ENCODE data around the gene PRR13.
A peak's percentile ranks its signal among the peaks of the same experiment; 100 is the strongest.
"Not testable (repeated sequence)": the region's sequence is repeated elsewhere in the genome, so short reads cannot be mapped to it uniquely, and the experiment has no call there.

PRR13 gene, protein sequence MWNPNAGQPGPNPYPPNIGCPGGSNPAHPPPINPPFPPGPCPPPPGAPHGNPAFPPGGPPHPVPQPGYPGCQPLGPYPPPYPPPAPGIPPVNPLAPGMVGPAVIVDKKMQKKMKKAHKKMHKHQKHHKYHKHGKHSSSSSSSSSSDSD

DNA sequence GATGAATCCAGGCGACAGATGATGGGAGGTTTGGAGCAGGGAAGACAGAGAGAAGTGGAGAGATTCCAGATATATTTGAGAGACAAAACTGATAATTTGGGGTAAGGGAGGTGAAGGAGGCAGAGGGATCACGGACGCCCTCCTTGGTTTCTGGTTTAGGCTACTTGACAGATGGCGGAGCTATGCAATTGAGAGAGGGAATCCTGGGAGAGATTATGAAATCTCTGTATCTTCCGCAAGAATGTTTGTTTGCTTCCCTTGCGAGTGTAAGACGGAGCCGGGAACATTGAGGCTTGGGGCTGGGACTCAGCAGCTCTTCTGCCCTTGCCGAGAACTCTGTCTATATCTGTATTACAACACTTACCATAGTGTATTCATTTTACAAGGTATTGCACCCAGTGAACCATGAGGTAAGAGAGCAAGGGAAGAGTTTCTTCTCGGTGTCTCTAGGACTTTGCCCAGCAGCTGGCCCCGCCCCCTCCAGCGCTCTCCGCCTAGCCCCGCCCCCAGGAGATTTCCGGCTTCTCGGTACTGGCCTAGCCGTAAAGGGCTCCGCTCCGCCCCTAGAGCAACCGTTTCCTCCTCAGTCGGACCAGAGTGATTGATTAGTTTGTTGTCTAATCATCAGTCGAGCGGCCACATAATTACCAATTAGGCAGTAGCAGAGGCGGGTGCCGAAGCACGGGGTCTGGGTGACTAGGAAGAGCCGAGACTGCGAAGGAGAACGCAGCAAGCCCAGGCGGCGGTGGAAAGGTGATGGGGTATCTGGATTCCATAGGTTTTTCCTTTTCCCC, at the start of gene PRR13:
TSS of gene PRR13 (plus strand) at position 695 of the 794 bp plus-strand sequence. CDS start 981 bp downstream, outside the sequence.
- H3K4me3 ChIP-seq (ENCODE audit: low read length), result peak within 1 kb of the TSS; percentile 73

DNA sequence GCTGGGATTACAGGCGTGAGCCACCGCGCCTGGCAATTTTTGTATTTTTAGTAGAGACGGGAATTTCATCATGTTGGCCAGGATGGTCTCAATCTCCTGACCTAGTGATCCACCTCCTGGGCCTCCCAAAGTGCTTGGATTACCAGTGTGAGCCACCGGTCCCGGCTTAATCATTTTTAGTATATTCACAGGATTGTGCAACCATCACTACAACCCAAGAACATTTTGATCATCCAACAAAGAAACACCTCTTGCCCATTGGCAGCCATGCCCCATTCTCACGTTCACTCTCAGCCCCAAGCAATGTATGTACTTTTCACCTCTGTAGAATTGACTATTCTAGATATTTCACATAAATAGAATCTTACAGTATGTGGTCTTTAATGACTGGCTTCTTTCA, 41.6 kb upstream of the PRR13 start:
- no peak for TF ChIP-seq ZNF274 (IDR thresholded peaks at IDR 0.05; ENCODE audit: low read depth, low read length)
- no peak overlapping the region for H3K4me3 ChIP-seq (ENCODE audit: low read length)

More for the DNA sequence above, at the start of gene PRR13:
- TF ChIP-seq ZNF274 (IDR thresholded peaks at IDR 0.05; ENCODE audit: low read depth, low read length), result no peak

DNA sequence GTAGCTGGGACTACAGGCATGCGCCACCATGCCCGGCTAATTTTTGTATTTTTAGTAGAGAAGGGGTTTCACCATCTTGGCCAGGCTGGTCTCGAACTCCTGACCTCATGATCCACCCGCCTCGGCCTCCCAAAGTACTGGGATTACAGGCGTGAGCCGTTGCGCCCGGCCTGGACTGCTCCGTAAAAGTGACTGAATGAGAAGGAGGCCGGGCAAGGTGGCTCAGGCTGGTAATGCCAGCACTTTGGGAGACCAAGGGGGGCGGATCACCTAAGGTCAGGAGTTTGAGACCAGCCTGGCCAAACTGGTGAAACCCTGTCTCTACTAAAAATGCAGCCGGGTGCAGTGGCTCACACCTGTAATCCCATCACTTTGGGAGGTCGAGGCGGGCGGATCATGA, 39.2 kb upstream of the PRR13 start:
- not testable (repeated sequence) for H3K4me3 ChIP-seq (ENCODE audit: low read length)

DNA sequence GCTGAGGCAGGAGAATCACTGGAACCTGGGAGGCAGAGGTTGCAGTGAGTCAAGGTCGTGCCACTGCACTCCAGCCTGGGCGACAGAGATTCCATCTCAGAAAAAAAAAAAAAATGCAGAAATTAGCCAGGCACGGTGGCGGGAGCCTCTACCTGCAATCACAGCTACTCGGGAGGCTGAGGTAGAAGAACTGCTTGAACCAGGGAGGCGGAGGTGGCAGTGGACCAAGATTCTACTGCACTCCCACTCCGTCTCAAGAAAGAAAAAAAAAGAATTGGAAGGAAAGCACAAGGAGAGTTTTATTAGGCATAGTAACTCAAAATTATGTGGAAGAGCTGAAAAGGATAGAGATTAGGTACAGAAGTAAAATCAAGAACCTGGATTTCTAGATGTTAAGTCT, 38.7 kb upstream of the PRR13 start:
- no peak overlapping the region for H3K4me3 ChIP-seq (ENCODE audit: low read length)
- no peak for TF ChIP-seq ZNF274 (IDR thresholded peaks at IDR 0.05; ENCODE audit: low read depth, low read length)

DNA sequence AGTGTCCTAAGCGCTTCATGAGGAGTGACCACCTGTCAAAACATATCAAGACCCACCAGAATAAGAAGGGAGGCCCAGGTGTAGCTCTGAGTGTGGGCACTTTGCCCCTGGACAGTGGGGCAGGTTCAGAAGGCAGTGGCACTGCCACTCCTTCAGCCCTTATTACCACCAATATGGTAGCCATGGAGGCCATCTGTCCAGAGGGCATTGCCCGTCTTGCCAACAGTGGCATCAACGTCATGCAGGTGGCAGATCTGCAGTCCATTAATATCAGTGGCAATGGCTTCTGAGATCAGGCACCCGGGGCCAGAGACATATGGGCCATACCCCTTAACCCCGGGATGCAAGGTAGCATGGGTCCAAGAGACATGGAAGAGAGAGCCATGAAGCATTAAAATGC, 30.6 kb upstream of the PRR13 start:
- no peak for TF ChIP-seq ZNF274 (IDR thresholded peaks at IDR 0.05; ENCODE audit: low read depth, low read length)
- no peak overlapping the region for H3K4me3 ChIP-seq (ENCODE audit: low read length)

DNA sequence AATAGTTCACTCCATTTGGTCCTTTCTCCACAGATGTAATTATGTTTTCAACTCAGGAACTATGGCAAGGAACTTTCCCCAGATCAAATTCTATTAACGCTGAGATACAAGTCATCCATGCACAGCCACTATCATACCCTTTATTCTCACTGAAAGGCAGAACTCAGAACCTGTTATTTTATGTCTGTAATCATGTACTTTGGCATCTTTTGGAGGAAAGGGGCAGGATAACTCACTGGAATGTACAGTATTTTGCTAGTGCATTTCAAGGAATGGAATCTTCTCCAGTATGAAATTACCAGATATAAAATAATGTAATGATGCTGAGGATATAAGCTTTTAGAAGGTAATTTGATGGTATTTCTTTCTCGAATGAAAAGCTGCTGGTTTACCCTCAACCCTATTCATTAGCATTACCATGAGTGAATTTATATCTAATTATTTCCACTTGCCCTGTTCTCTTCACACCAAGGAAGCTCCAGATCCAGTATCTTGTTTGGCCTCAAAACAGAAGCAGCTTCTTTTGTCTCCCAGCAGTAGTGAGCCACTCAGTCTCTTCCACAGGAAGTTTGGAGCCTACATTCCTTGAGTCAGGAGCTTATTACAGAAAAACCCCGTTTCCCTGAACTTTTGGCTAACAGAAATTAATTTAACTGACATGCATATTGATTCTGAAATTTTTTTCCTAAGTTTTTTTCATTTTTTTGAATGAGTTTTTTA, 27.9 kb upstream of the PRR13 start:
- H3K4me3 ChIP-seq (ENCODE audit: low read length), result no peak overlapping the region
- TF ChIP-seq ZNF274 (IDR thresholded peaks at IDR 0.05; ENCODE audit: low read depth, low read length), result no peak

DNA sequence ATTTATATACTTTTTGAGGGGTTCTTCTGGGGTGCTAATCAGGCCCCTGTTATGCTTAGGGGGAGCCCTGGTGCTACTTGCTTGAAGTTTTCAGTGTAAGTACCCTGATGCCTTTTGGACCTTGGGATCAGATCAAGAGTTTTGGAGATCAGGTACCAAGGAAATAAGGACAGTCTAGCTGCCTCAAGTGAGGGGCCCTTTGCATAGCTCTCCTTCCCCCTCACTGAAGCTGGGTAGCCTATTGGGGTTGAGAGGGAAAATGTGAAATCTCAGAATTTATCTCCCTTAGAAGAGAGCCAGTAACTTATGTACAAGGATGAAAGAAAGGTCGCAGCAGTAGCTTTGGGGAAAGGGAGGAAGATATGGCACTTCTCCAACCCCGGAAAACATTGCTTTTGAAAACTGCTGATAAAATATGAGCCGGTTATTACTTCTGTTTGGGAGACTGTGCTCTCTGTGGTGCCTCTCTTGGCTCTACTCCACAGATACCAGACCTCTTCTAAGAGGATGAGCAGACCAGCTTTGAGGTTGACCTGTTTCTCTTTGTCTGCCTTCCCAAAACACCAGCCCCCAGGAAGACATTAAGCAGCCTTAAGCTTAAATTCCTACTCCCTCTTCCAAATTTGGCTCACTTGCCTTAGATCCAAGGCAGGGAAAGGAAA, 26.6 kb upstream of the PRR13 start:
- no peak for TF ChIP-seq ZNF274 (IDR thresholded peaks at IDR 0.05; ENCODE audit: low read depth, low read length)
- H3K4me3 ChIP-seq (ENCODE audit: low read length), result no peak overlapping the region

DNA sequence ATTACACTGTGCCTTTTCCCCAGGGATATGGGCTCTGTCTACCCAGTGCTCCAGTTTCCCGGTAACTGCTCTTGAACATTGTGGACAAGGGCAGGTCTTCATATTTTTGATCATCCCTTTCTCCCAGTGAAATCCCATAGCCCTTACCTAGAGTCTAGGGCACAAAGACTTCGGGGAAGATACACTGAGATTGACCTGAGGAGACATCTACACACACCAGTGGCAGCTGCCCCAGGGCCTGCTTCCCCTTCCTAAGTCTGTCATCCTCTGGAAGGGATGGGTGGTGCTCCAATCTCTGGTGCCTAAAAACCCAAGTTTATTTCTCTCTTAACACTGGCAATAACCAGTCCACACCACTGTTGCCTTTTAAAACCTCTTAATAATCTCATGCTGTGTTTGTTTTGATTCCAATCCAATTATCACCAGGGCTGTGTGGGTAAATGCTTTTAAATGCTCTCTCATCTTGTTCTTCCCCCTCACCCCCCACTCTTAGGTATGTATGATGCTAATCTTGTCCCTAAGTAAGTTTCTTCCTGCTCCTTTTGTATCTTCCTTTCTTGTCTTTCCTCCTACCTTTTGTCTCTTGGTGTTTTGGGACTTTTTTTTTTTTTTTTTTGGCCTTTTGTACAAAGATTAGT, 25.7 kb upstream of the PRR13 start:
- not testable (repeated sequence) for H3K4me3 ChIP-seq (ENCODE audit: low read length)

DNA sequence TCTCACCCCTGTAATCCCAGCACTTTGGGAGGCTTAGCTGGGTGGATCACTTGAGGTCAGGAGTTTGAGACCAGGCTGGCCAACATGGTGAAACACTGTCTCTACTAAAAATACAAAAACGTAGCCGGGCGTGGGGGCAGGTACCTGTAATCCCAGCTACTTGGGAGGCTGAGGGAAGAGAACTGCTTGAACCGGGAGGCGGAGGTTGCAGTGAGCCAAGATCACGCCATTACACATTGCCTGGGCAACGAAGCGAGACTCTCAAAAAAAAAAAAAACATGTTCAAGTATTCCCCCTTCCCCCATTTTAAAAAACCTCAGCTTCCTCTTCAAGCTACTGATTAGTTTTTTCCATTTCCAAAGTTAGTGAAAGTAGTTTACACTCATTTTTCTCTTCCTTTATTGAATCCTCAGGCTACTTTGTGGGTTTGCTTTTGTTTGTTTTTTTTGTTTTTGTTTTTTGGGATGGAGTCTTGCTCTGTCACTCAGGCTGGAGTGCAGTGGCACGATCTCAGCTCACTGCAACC, 24.2 kb upstream of the PRR13 start:
- not testable (repeated sequence) for H3K4me3 ChIP-seq (ENCODE audit: low read length)

DNA sequence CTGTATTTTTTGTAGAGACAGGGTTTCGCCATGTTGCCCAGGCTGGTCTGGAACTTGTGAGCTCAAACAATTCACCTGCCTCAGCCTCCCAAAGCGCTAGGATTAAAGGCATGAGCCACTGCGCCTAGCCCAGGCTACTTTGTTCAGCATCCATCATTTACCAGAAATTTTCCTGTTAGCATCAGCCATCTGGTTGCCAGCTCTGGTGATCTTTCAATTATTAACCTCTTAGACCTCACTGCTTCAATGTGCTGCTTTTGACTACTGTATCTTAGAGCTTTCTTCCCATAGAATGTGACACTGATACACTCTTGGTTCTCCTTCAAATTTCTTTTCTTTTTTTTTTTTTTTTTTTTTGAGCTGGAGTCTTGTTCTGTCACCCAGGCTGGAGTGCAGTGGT, 23.3 kb upstream of the PRR13 start:
- H3K4me3 ChIP-seq (ENCODE audit: low read length), result no peak overlapping the region; the same call in 1 of the 2 replicates
- no peak for TF ChIP-seq ZNF274 (IDR thresholded peaks at IDR 0.05; ENCODE audit: low read depth, low read length)

DNA sequence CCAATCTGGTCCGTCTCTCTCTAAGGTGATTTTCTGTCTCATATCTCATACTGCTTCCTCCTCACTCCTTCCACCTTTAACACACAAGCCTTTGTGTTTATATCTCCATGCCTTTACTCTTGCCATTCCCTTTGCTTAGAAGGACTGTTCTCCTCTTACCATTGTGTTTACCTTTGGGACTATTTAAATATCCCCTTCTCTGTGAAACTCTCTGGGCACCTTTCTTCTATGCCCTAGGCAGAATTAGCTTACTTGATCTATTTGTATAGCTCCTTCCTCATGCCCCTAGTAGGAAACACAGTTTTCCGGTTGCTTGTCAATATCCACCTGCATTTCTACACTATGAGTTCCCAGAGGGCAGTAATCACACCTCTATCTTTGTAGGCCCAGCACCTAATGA, 21.8 kb upstream of the PRR13 start:
- H3K4me3 ChIP-seq (ENCODE audit: low read length), result no peak overlapping the region
- no peak for TF ChIP-seq ZNF274 (IDR thresholded peaks at IDR 0.05; ENCODE audit: low read depth, low read length)

DNA sequence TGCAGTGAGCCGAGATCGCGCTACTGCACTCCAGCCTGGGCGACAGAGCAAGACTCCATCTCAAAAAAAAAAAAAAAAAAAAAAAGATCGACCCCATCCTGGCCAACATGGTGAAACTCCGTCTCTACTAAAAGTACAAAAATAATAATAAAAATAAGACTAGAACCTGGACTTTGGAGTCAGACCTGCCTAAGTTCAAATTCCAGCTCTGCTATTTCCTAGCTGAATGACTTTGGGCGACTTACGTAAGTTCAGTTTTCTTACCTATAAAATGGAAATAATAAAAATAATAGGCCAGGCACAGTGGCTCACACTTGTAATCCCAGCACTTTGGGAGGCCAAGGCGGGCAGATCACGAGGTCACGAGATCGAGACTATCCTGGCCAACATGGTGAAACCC, 19.3 kb upstream of the PRR13 start:
- not testable (repeated sequence) for H3K4me3 ChIP-seq (ENCODE audit: low read length)

DNA sequence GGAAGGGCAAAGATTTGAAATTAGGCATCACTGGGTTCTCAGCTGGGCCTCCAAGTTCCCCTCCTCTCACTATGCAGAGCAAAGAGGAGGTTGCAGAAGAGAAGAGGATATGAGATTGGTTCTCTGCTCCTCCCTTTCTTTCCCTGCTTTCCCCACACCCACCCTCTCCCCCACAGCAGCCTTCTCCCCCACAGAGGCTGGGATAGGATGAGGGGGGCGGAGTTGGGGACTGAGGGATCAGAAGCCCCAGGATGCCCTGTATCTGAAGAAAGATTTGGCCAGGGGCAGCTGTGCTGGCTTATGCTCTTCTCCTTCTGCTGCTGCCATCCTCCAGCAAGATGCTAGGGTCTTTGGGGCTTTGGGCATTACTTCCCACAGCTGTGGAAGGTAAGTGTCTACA, 17.9 kb upstream of the PRR13 start, which contains the start of gene AMHR2:
TSS of gene AMHR2 (plus strand) at position 259 of the 400 bp plus-strand sequence. CDS start at position 339, 80 bp downstream.
- no peak within 1 kb of the TSS for H3K4me3 ChIP-seq (ENCODE audit: low read length)
- TF ChIP-seq ZNF274 (IDR thresholded peaks at IDR 0.05; ENCODE audit: low read depth, low read length), result no peak

All from GM08714 (cell line).